ENCODE data around the gene MYO1E.

Gene MYO1E

GRCh38 chr15:59258317-59258716 lies 114.4 kb downstream of the MYO1E start:
- DNase-seq, result no peak

GRCh38 chr15:59257140-59257539 lies 115.5 kb downstream of the MYO1E start:
- DNase-seq, result no peak

GRCh38 chr15:59256482-59256881 lies 116.2 kb downstream of the MYO1E start:
- no peak for DNase-seq

GRCh38 chr15:59255680-59256336 lies 116.9 kb downstream of the MYO1E start:
- DNase-seq, result no peak

- DNase-seq, result no peak
These were observed 120.5 kb downstream of the MYO1E start for GRCh38 chr15:59252137-59252536.

- DNase-seq, result no peak
These were observed 121.4 kb downstream of the MYO1E start for GRCh38 chr15:59251001-59251845.

- DNase-seq, result no peak
These were observed 122.4 kb downstream of the MYO1E start for GRCh38 chr15:59250249-59250648.

GRCh38 chr15:59249816-59250215 lies 122.9 kb downstream of the MYO1E start:
- DNase-seq, result no peak

- peak; percentile 46 for DNase-seq
These were observed 125.3 kb downstream of the MYO1E start for GRCh38 chr15:59247364-59247763.

GRCh38 chr15:59245559-59245958 lies 127.1 kb downstream of the MYO1E start:
- no peak for DNase-seq

- no peak for DNase-seq
These were observed 128.3 kb downstream of the MYO1E start for GRCh38 chr15:59244337-59244736.

- DNase-seq, result no peak
These were observed 129.0 kb downstream of the MYO1E start for GRCh38 chr15:59243622-59244021.

GRCh38 chr15:59242649-59243048 lies 130.0 kb downstream of the MYO1E start:
- DNase-seq, result no peak

- DNase-seq, result no peak
These were observed 132.6 kb downstream of the MYO1E start for GRCh38 chr15:59240036-59240435.

GRCh38 chr15:59237924-59238331 lies 134.7 kb downstream of the MYO1E start:
- DNase-seq, result no peak

- DNase-seq, result no peak
These were observed 135.4 kb downstream of the MYO1E start for GRCh38 chr15:59237119-59237855.

- no peak for DNase-seq
These were observed 136.3 kb downstream of the MYO1E start for GRCh38 chr15:59236394-59236793.

- no peak for DNase-seq
These were observed 140.2 kb downstream of the MYO1E start for GRCh38 chr15:59232476-59232875.

GRCh38 chr15:59230531-59231055 lies 142.1 kb downstream of the MYO1E start:
- DNase-seq, result no peak

GRCh38 chr15:59229453-59229852 lies 143.2 kb downstream of the MYO1E start:
- DNase-seq, result no peak

- DNase-seq, result no peak
These were observed 143.7 kb downstream of the MYO1E start for GRCh38 chr15:59229015-59229414.

GRCh38 chr15:59227021-59227420 lies 145.7 kb downstream of the MYO1E start:
- no peak for DNase-seq

GRCh38 chr15:59224474-59224873 lies 148.2 kb downstream of the MYO1E start:
- DNase-seq, result no peak

All from CD4-positive, alpha-beta T cell treated with Interferon gamma for 1 hour (primary cell).